DMS114 treated with DMSO at 0.1 percent for 48 hours (cell line): Measurements from ENCODE around the gene CHMP5.

Experiments
- DNase-seq: peaks from one replicate; lab custom pipeline; 2025; ENCODE audit not compliant: unreplicated experiment; lab: John Stamatoyannopoulos, UW

The CHMP5 gene

GRCh38 chr9:33273266-33273971 lies 8.6 kb downstream of the CHMP5 start:
- DNase-seq = no peak

- DNase-seq = no peak
Measured at GRCh38 chr9:33273972-33274328, 9.1 kb downstream of the CHMP5 start.

- no peak for DNase-seq
Measured at GRCh38 chr9:33277484-33277883, 12.6 kb downstream of the CHMP5 start.

GRCh38 chr9:33285502-33285901 lies 20.7 kb downstream of the CHMP5 start:
- DNase-seq = no peak

GRCh38 chr9:33287087-33287490 lies 22.2 kb downstream of the CHMP5 start:
- DNase-seq = peak; percentile 57

GRCh38 chr9:33288235-33288634 lies 23.4 kb downstream of the CHMP5 start:
- no peak for DNase-seq

GRCh38 chr9:33288828-33289483 lies 24.1 kb downstream of the CHMP5 start:
- DNase-seq = no peak

GRCh38 chr9:33289496-33289895 lies 24.6 kb downstream of the CHMP5 start:
- DNase-seq = no peak

GRCh38 chr9:33289936-33290246 lies 25.0 kb downstream of the CHMP5 start:
- DNase-seq = no peak

GRCh38 chr9:33290247-33291030 lies 25.6 kb downstream of the CHMP5 start, which contains the start of gene NFX1:
NFX1 (plus strand) TSS chr9:33290516; CDS start chr9:33290573, 57 bp downstream.
- peak; percentile 88 for DNase-seq

- DNase-seq = no peak
Measured at GRCh38 chr9:33291031-33291397, 26.2 kb downstream of the CHMP5 start.

GRCh38 chr9:33291901-33292300 lies 27.1 kb downstream of the CHMP5 start:
- DNase-seq = no peak

GRCh38 chr9:33293782-33294181 lies 28.9 kb downstream of the CHMP5 start:
- DNase-seq = no peak

- DNase-seq = no peak
Measured at GRCh38 chr9:33294670-33295432, 30.0 kb downstream of the CHMP5 start.

- DNase-seq = no peak
Measured at GRCh38 chr9:33295571-33295970, 30.7 kb downstream of the CHMP5 start.

GRCh38 chr9:33297432-33297831 lies 32.6 kb downstream of the CHMP5 start:
- DNase-seq = no peak

GRCh38 chr9:33300546-33300945 lies 35.7 kb downstream of the CHMP5 start:
- no peak for DNase-seq

- no peak for DNase-seq
Measured at GRCh38 chr9:33304362-33304761, 39.5 kb downstream of the CHMP5 start.

- no peak for DNase-seq
Measured at GRCh38 chr9:33306037-33306436, 41.2 kb downstream of the CHMP5 start.

- DNase-seq = no peak
Measured at GRCh38 chr9:33307067-33307466, 42.2 kb downstream of the CHMP5 start.

- no peak for DNase-seq
Measured at GRCh38 chr9:33309903-33310302, 45.1 kb downstream of the CHMP5 start.
